ENCODE data around the gene DCLK2.

- TF ChIP-seq CTCF (IDR thresholded peaks at IDR 0.05) (no peak), POLR2A (IDR thresholded peaks at IDR 0.05) (no peak), POLR2AphosphoS5 (IDR thresholded peaks at IDR 0.05) (no peak)
These were observed 186.4 kb downstream of the DCLK2 start for GRCh38 chr4:150264595-150265161.
